ENCODE measurements around the gene PFN2.

DNA sequence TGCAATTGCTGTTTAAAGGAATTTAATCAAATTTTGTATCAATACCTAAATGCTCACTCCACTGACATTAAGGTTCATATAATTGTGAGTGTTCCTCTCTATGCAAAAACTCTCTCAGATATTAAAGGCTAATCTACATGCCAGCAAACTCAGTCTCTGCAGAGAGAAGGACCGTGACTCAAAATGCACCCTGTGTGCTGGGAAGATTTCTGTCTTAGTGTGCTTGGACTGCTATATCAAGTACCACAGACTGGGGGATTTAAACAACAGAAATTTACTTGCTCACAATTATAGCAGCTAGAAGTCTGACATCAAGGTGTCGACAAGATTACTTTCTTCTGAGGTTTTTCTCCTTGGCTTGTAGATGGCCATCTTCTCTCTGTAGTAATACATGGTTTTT, 18.6 kb upstream of the PFN2 start:
- TF ChIP-seq CTCF (IDR thresholded peaks at IDR 0.05) (no peak), POLR2A (IDR thresholded peaks at IDR 0.05) (no peak), POLR2AphosphoS5 (IDR thresholded peaks at IDR 0.05) (no peak)
